HepG2 (cell line): ENCODE data around the gene MCU. TPM values are rescaled to one million over a fixed set of nuclear protein-coding genes. Genes with fewer than 3 reads are reported as not detected.
A peak's percentile ranks its signal among the peaks of the same experiment; 100 is the strongest.

Experiments
- ATAC-seq: fragments of 200-7000 bp; cut with Tn5 transposase; 3 replicates; pipeline ENCODE4 v1.9.1; 2020; ENCODE audit warnings: mild to moderate bottlenecking, moderate library complexity
- BruUV-seq: library from RNA; stranded (reverse); fragments of 400-500 nt; replicated peaks from 2 replicates; lab custom pipeline; 2021; lab: Mats Ljungman, UMichigan
- CTCF ChIA-PET: fragments of 300-600 bp; formaldehyde crosslinking; extraction: SDS; loops from one replicate; lab custom pipeline; 2021; ENCODE audit warnings: low total read pairs, inconsistent platforms, low intra/inter-chr PET ratio; lab: Yijun Ruan, JAX
- POLR2A ChIA-PET: fragments of 350-600 bp; sonication (Branson Sonifier 250); formaldehyde crosslinking; loops from one replicate; lab custom pipeline; 2020; ENCODE audit warnings: antibody characterized with exemption, inconsistent platforms; lab: Yijun Ruan, JAX
- DNase-seq: peaks from one replicate; pipeline ENCODE4 v3.0.0-alpha.2; 2015; ENCODE audit warnings: low spot score
- FAIRE-seq: peaks from 3 replicates; lab custom pipeline; 2011; peaks lifted over from hg19 to GRCh38; lab: Jason Lieb, UNC
- H2AFZ ChIP-seq: one replicate; pipeline ENCODE4 v1.6.1; 2011; ENCODE audit warnings: low read length, inconsistent platforms
- H3K27ac ChIP-seq: fragments of 300-600 bp; 3 replicates; pipeline ENCODE4 v1.8.0; 2011; ENCODE audit warnings: mixed run types, mild to moderate bottlenecking, mixed read lengths, low read length, inconsistent platforms; ENCODE audit not compliant: insufficient read depth; ENCODE audit errors: extremely low read length
- H3K27me3 ChIP-seq, 2 experiments: fragments of 200-600 bp in 1 of 2; 2 replicates in 1 of 2; 3 replicates in 1 of 2; pipeline versions ENCODE4 v1.6.0 to v1.8.0; 2011; ENCODE audit warnings: low read length in 2 of 2, mild to moderate bottlenecking in 2 of 2, moderate library complexity in 2 of 2, inconsistent platforms in 1 of 2; ENCODE audit not compliant: insufficient read depth in 2 of 2, control insufficient read depth in 1 of 2
- H3K36me3 ChIP-seq, 2 experiments: fragments of 200-600 bp in 1 of 2; replicated peaks in 1 of 2; 2 replicates in 1 of 2; 3 replicates in 1 of 2; pipeline versions ENCODE4 v1.5.1 to v1.8.0; 2011; ENCODE audit warnings: low read length in 2 of 2, inconsistent platforms in 1 of 2; ENCODE audit not compliant: insufficient read depth in 2 of 2, control insufficient read depth in 1 of 2
- H3K4me1 ChIP-seq: 2 replicates; pipeline ENCODE4 v1.5.1; 2012; ENCODE audit warnings: low read length, inconsistent platforms; ENCODE audit not compliant: insufficient read depth
- H3K4me2 ChIP-seq: 2 replicates; pipeline ENCODE4 v1.6.0; 2011; ENCODE audit warnings: low read depth, low read length, inconsistent platforms
- H3K4me3 ChIP-seq, 3 experiments: fragments of 200-600 bp in 1 of 3; sonication (generic), shearing (Covaris generic) in 1 of 3; replicated peaks in 1 of 3; 2 replicates each; pipeline ENCODE4 v1.5.1; 2011 to 2016; ENCODE audit warnings: low read length in 3 of 3, inconsistent platforms in 2 of 3, low read depth in 2 of 3, mild to moderate bottlenecking in 2 of 3, control low read depth in 1 of 3, mixed read lengths in 1 of 3; ENCODE audit not compliant: insufficient read depth in 1 of 3
- H3K79me2 ChIP-seq: one replicate; pipeline ENCODE4 v1.6.1; 2011; ENCODE audit warnings: low read length, inconsistent platforms; ENCODE audit not compliant: insufficient read depth
- H3K9ac ChIP-seq: 2 replicates; pipeline ENCODE4 v1.6.0; 2011; ENCODE audit warnings: mild to moderate bottlenecking, low read depth, low read length, inconsistent platforms; ENCODE audit not compliant: insufficient read depth
- H3K9me3 ChIP-seq: 2 replicates; pipeline ENCODE4 v1.5.1; 2012; ENCODE audit warnings: mild to moderate bottlenecking, low read length
- H4K20me1 ChIP-seq: 2 replicates; pipeline ENCODE4 v1.6.0; 2011; ENCODE audit warnings: inconsistent platforms, mild to moderate bottlenecking, low read length, moderate library complexity; ENCODE audit not compliant: insufficient read depth
- MAFF ChIP-seq: IDR thresholded peaks from 2 replicates; pipeline ENCODE4 v1.6.1; 2011; ENCODE audit warnings: low read depth, low read length, improper control_type of control experiment
- MAFK ChIP-seq, 2 experiments: IDR thresholded peaks in 1 of 2; conservative IDR thresholded peaks in 1 of 2; 2 replicates each; pipeline ENCODE4 v1.6.1; 2011; ENCODE audit warnings: improper control_type of control experiment in 2 of 2, low read length in 2 of 2
- XRCC5 ChIP-seq: fragments of 200-400 bp; formaldehyde crosslinking; optimal IDR thresholded peaks from 2 replicates; pipeline ENCODE3; 2017; ENCODE audit warnings: mild to moderate bottlenecking, low read length
- ZBTB3 ChIP-seq: sonication (generic); formaldehyde crosslinking; IDR thresholded peaks from 2 replicates; pipeline ENCODE4 v1.4.0; 2020; ENCODE audit warnings: low read depth, mild to moderate bottlenecking, moderate library complexity, missing genetic modification reagents, borderline replicate concordance
- ZNF101 ChIP-seq: sonication (generic); formaldehyde crosslinking; IDR thresholded peaks from 2 replicates; pipeline ENCODE4 v1.4.0; 2020; ENCODE audit warnings: mild to moderate bottlenecking, low read depth, missing genetic modification reagents, borderline replicate concordance
- ZNF775 ChIP-seq: sonication (generic); formaldehyde crosslinking; IDR thresholded peaks from 2 replicates; pipeline ENCODE4 v1.4.0; 2020; ENCODE audit warnings: missing genetic modification reagents, mild to moderate bottlenecking, moderate library complexity, borderline replicate concordance
- WGBS: methylation state at CpG from one replicate; pipeline ENCODE4 v1.1.6; 2017; ENCODE audit warnings: low lambda C conversion rate; 5-methylcytosine and 5-hydroxymethylcytosine counted together
- in situ Hi-C: cut with HindIII; loops from 2 replicates; pipeline ENCODE4 v1.10.0; 2017; ENCODE audit warnings: low pct_unique_long_range_greater_than_20kb; ENCODE audit not compliant: extremely low pct_ligation_motif_present
- intact Hi-C: fragments of 100-400 bp; cut with micrococcal nuclease; formaldehyde crosslinking; loops from one replicate; pipeline ENCODE4 v1.10.0; 2022; ENCODE audit not compliant: unreplicated experiment
- polyA plus RNA-seq, 8 experiments: library from polyadenylated mRNA; depleted of rRNA in 3 of 8; stranded (reverse) in 7 of 8; unstranded in 1 of 8; fragments of >200 nt; fragmentation: Illumina TruSeq in 4 of 8; extraction: Trizol in 4 of 8; gene quantifications; 2 replicates each; pipeline versions ENCODE4 v1.2.1 to v1.2.3, GENCODE V29; 2011 to 2016; ENCODE audit warnings: low read depth in 4 of 8, missing spikeins in 1 of 8, mixed read lengths in 1 of 8; ENCODE audit not compliant: insufficient read depth in 1 of 8
- total RNA-seq, 5 experiments: library from RNA; depleted of rRNA; stranded (reverse); fragments of >200 nt; fragmentation: Illumina TruSeq; extraction: Trizol; gene quantifications; 2 replicates each; pipeline ENCODE4 v1.2.3, GENCODE V29; 2016; ENCODE audit warnings: low read depth in 1 of 5
- TF ChIP-seq, protein P1 (sequence below): IDR thresholded peaks from 2 replicates; pipeline ENCODE4 v1.6.1; 2016

Gene MCU
- total and polyA plus RNA-seq, 2 of the 13 experiments (the other 11 are each of a cell fraction or from before 2014, with no cell fraction given) = 25.9 to 64.5 TPM

DNA sequence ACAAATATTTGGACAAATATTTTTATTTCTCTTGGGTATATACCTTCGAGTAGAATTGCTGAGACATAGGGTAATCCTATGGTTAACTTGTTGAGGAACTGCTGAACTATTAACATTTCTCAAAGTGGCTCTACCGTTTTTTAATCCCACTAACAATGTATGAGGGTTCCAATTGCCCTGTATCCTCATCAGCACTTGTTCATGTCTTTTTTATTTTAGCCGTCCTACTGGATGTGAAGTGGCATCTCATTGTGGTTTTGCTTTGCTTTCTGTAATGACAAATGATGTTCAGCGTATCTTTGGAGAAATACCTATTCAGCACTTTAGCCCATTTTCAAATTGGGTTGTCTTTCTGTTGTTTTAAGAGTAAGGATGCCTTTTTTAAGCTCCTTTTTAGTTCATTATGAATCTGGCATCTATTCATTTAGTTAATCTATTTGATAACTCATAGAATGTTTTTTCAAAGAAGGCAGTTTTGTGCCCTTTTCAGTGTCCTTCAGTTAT is 40.0 kb downstream of the MCU start (continued):
- TF ChIP-seq, protein P1, sequence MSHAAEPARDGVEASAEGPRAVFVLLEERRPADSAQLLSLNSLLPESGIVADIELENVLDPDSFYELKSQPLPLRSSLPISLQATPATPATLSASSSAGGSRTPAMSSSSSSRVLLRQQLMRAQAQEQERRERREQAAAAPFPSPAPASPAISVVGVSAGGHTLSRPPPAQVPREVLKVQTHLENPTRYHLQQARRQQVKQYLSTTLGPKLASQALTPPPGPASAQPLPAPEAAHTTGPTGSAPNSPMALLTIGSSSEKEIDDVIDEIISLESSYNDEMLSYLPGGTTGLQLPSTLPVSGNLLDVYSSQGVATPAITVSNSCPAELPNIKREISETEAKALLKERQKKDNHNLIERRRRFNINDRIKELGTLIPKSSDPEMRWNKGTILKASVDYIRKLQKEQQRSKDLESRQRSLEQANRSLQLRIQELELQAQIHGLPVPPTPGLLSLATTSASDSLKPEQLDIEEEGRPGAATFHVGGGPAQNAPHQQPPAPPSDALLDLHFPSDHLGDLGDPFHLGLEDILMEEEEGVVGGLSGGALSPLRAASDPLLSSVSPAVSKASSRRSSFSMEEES (CRISPR knock-in tag) = no peak
- peak; percentile 43; the same call in 1 of the 2 replicates for TF ChIP-seq MAFF
- TF ChIP-seq MAFK (conservative IDR thresholded peaks at IDR 0.05 in 1 of 2, IDR thresholded peaks at IDR 0.05 in 1 of 2; ENCODE audit: low read length in 2 of 2) = peak; percentile 30 to 58; a peak in 3 of 4 replicates

DNA sequence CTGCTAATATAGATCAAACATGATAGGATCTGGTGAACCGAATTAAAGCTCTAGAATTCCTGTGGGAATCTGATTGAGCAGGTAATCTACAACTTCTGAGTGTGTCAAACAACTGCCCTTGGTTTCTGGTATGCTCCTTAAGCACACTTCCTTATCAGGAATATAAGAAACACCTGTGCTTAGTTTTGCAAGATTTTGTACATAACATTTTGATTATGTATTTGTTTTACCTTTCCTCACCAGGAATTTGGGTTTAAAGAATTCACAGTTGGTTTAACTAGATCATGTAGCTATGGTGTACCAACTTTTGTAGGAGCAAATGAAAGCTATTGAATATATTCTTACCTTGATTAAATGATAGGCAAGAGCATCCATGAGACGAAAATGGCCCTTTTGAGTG is 40.6 kb downstream of the MCU start:
- ChIA-PET CTCF (no interaction called here), POLR2A (no interaction called here)
- no peak for FAIRE-seq
- Histone ChIP-seq H3K79me2 (peaks cover 4% of the 10 kb centered on the region), H3K4me1 (peaks cover 29% of the 10 kb centered on the region), H2AFZ (no peak overlapping the region), H3K36me3 (no peaks in the 10 kb centered on the region), H3K9me3 (no peaks in the 10 kb centered on the region), H3K4me3 (no peak overlapping the region), H3K27ac (no peak overlapping the region), H3K27me3 (no peaks in the 10 kb centered on the region), H3K9ac (no peak overlapping the region), H3K4me2 (no peak overlapping the region), H4K20me1 (no peaks in the 10 kb centered on the region)
- 89% methylated on average over 2 of the region's 2 CpGs for WGBS
- DNase-seq = no peak
- no peak for ATAC-seq
- BruUV-seq = no TSS peak
- TF ChIP-seq XRCC5 (no peak), ZNF101 (CRISPR knock-in tag) (no peak), ZBTB3 (CRISPR knock-in tag) (no peak), ZNF775 (CRISPR knock-in tag) (no peak)
- intact Hi-C loops = no loop called here
- in situ Hi-C loops = no loop called here
